ENCODE measurements around the gene WDR37.

DNA sequence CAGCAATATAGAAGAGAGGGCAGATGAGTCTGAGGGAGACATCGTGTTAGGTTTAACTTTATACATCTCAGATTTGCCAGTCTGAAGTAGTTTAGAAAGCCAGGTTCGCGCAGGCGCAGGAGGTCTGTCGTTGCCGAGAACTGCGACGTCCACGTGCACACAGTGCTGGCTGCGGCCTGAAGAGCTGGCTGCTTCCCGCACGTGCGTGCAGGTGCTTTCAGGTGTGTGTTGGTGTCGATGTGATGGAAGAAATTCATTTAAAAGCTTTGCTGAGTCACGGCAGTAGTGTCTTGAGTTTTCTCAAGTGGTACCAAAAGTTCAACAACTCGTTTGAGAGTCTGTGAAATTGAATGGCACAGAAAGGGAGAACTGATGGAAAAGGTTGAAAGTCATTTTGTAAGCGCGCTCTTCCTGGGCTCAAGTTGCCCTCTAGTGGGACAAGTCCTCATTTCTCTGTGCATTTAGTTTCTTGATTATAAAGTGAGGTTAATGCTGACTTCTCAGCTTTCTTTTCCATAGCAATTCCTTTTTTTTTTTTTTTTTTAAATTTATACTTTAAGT lies 18.6 kb downstream of the WDR37 start:
- TF ChIP-seq EZH2 (IDR thresholded peaks at IDR 0.05; ENCODE audit: borderline replicate concordance, low read length) = no peak
- TF ChIP-seq, protein P1, sequence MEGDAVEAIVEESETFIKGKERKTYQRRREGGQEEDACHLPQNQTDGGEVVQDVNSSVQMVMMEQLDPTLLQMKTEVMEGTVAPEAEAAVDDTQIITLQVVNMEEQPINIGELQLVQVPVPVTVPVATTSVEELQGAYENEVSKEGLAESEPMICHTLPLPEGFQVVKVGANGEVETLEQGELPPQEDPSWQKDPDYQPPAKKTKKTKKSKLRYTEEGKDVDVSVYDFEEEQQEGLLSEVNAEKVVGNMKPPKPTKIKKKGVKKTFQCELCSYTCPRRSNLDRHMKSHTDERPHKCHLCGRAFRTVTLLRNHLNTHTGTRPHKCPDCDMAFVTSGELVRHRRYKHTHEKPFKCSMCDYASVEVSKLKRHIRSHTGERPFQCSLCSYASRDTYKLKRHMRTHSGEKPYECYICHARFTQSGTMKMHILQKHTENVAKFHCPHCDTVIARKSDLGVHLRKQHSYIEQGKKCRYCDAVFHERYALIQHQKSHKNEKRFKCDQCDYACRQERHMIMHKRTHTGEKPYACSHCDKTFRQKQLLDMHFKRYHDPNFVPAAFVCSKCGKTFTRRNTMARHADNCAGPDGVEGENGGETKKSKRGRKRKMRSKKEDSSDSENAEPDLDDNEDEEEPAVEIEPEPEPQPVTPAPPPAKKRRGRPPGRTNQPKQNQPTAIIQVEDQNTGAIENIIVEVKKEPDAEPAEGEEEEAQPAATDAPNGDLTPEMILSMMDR (IDR thresholded peaks at IDR 0.05; ENCODE audit: low read length) = peak; percentile 30; the same call in 1 of the 2 replicates

Data from OCI-LY1 (cell line).